22Rv1 (cell line): ENCODE data around the gene THSD8.

ENCODE experiments used
- ZFX ChIP-seq: fragments of 450-650 bp; IDR thresholded peaks from 2 replicates; pipeline ENCODE4 v1.6.1; 2017; ENCODE audit warnings: antibody characterized with exemption, borderline replicate concordance
- TF ChIP-seq, protein P1 (sequence below): fragments of 450-650 bp; IDR thresholded peaks from 2 replicates; pipeline ENCODE4 v1.5.1; 2017; ENCODE audit warnings: mild to moderate bottlenecking

DNA sequence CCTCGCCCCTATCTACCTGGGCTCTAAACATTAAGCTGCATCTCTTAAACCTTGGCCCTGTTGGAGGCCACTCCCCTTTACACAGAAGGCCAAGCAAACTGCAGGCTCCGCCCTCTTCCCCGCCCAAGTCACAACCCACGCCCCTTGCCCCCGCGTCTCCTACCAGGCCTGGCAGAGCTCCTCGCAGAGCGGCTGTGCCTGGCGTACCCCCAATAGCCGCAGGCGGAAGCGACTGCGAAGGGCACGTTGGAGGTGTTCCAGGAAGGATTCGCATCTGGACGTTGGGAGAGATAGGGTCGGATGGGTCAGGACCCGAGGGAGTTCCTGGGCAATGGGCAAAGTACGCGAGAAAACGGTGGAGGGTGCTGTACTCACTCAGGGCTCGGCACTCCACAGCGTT lies 26.6 kb downstream of the THSD8 start:
- TF ChIP-seq, protein P1, sequence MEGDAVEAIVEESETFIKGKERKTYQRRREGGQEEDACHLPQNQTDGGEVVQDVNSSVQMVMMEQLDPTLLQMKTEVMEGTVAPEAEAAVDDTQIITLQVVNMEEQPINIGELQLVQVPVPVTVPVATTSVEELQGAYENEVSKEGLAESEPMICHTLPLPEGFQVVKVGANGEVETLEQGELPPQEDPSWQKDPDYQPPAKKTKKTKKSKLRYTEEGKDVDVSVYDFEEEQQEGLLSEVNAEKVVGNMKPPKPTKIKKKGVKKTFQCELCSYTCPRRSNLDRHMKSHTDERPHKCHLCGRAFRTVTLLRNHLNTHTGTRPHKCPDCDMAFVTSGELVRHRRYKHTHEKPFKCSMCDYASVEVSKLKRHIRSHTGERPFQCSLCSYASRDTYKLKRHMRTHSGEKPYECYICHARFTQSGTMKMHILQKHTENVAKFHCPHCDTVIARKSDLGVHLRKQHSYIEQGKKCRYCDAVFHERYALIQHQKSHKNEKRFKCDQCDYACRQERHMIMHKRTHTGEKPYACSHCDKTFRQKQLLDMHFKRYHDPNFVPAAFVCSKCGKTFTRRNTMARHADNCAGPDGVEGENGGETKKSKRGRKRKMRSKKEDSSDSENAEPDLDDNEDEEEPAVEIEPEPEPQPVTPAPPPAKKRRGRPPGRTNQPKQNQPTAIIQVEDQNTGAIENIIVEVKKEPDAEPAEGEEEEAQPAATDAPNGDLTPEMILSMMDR = no peak; the same call in 1 of the 2 replicates
- TF ChIP-seq ZFX = no peak
